Breast epithelium (tissue), 3 donors: ENCODE data around the gene CTDSPL.
"Not testable (repeated sequence)": the region's sequence is repeated elsewhere in the genome, so short reads cannot be mapped to it uniquely, and the experiment has no call there.

ENCODE experiments used
- POLR2A ChIP-seq: fragments of 450-650 bp; IDR thresholded peaks from one replicate; pipeline ENCODE4 v1.6.1; 2016; ENCODE audit warnings: antibody characterized with exemption, mild to moderate bottlenecking, moderate library complexity
- TF ChIP-seq, protein P1 (sequence below), 3 donors: fragments of 450-650 bp; IDR thresholded peaks; one replicate each; pipeline ENCODE4 v1.5.1; 2016 to 2017; ENCODE audit warnings: antibody characterized with exemption in 3 of 3, mild to moderate bottlenecking in 3 of 3, moderate library complexity in 3 of 3

DNA sequence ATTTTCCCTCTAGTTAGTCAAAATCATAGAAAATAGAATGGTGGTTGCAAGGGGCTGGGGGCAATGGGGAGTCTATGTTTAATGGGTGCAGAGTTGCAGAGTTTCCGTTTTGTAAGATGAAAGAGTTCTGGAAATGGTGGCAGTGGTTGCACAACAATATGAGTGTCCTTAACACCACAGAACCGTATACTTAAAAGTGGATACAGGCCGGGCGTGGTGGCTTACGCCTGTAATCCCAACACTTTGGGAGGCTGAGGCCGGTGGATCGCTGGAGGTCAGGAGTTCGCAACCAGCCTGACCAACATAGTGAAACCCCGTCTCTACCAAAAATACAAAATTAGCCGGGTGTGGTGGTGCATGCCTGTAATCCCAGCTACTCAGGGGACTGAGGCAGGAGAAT lies 126.7 kb downstream of the CTDSPL start:
- TF ChIP-seq, protein P1, sequence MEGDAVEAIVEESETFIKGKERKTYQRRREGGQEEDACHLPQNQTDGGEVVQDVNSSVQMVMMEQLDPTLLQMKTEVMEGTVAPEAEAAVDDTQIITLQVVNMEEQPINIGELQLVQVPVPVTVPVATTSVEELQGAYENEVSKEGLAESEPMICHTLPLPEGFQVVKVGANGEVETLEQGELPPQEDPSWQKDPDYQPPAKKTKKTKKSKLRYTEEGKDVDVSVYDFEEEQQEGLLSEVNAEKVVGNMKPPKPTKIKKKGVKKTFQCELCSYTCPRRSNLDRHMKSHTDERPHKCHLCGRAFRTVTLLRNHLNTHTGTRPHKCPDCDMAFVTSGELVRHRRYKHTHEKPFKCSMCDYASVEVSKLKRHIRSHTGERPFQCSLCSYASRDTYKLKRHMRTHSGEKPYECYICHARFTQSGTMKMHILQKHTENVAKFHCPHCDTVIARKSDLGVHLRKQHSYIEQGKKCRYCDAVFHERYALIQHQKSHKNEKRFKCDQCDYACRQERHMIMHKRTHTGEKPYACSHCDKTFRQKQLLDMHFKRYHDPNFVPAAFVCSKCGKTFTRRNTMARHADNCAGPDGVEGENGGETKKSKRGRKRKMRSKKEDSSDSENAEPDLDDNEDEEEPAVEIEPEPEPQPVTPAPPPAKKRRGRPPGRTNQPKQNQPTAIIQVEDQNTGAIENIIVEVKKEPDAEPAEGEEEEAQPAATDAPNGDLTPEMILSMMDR (IDR thresholded peaks at IDR 0.05), result not testable (repeated sequence)
- TF ChIP-seq POLR2A, result not testable (repeated sequence)
